Midbrain (tissue), 1 donor: Measurements from ENCODE around the gene CPNE2.
"Not testable (repeated sequence)": the region's sequence is repeated elsewhere in the genome, so short reads cannot be mapped to it uniquely, and the experiment has no call there.

Source experiments
- DNase-seq: peaks from one replicate; lab custom pipeline; 2025; lab: John Stamatoyannopoulos, UW

The CPNE2 gene

DNA sequence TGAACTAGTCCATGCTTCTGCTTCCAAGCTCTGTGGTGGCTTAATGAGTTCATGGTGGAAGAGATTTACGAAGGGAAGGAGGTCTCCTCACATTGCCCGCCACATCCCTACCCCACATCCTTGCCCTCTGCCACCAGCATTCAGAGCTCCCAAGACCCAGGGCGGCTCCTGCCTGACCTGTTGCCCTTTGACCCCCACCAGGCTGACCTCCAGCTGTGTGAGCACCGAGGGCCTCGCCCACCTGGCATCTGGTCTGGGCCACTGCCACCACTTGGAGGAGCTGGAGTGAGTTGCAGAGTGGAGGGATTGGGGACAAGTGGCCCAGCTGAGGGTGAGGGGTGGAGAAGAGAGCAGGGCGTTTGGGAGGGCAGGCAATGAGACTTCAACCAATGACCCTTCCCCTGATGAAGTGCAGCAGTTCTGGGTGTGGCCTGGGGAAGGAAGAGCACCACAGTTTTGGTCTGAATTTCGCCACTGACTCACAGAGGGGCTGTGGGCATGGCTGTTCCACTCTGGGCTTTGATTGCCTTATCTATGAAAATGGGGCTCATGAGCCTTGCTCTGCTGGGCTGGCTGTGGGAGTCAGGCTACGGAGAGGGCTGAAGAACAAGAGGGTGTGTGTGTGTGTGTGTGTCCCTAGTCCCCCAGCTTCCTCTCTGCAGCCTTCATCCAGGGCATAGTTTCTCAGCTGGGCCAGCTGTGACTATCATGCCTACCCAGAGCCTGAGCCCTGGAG is 22.6 kb upstream of the CPNE2 start:
- no peak for DNase-seq

DNA sequence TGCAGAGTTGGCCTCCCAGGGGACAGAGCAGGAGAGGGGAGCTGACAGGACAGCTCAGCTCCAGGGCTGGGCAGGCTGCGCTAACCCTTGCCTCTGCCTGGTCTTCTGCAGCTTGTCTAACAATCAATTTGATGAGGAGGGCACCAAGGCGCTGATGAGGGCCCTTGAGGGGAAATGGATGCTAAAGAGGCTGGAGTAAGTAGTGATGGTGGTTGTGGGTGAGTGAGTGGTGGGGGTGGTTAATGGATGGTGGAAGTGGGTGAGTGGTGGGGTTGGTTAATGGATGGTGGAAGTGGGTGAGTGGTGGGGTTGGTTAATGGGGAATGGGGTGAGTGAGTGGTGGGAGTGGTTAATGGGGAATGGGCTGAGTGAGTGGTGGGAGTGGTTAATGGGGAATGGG is 22.0 kb upstream of the CPNE2 start:
- no peak for DNase-seq

DNA sequence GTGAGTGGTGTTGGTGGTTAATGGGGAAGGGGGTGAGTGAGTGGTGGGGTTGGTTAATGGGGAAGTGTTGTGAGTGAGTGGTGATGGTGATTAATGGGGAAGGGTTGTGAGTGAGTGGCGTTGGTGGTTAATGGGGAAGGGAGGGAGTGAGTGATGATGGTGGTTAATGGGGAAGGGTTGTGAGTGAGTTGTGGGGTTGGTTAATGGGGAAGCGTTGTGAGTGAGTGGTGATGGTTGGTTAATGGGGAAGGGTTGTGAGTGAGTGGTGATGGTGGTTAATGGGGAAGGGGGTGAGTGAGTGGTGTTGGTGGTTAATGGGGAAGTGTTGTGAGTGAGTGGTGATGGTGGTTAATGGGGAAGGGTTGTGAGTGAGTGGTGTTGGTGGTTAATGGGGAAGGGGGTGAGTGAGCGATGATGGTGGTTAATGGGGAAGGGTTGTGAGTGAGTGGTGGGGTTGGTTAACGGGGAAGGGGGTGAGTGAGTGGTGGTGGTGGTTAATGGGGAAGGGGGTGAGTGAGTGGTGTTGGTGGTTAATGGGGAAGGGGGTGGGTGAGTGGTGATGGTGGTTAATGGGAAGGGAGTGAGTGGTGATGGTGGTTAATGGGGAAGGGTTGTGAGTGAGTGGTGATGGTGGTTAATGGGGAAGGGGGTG is 21.2 kb upstream of the CPNE2 start:
- not testable (repeated sequence) for DNase-seq

DNA sequence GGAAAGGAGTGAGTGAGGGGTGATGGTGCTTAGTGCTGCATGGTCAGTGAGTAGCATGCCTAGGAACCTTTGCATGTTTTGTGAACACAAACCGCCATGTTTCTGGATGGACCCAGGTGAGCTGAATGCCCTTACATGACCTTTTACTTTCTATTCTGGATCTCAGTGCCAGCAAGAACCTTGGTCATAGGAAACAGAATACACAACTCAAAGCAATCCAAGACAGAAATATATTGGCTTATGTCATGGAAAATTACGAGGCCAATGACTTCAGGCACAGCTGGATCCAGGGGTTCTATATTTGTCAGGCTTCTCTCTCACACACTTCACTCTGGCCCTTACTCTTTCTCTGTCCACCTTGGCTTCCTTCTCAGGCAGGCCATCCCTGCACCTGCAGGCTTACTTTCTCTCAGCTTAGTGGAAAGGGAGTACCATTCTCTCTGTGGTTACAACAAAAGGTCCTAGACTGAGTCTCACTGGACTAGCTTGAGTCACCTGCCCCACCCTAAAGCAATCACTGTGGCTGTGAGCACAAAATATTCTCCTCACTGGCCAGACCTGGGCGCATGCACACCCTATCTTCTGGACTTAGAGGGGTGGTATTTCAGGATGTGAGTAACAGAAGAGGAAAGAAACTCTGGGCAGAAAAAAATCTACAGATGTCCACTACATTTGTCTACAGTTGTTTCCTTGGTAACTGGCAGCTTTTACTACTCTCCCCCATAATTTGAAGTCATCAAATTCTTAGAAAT is 20.4 kb upstream of the CPNE2 start:
- no peak for DNase-seq

DNA sequence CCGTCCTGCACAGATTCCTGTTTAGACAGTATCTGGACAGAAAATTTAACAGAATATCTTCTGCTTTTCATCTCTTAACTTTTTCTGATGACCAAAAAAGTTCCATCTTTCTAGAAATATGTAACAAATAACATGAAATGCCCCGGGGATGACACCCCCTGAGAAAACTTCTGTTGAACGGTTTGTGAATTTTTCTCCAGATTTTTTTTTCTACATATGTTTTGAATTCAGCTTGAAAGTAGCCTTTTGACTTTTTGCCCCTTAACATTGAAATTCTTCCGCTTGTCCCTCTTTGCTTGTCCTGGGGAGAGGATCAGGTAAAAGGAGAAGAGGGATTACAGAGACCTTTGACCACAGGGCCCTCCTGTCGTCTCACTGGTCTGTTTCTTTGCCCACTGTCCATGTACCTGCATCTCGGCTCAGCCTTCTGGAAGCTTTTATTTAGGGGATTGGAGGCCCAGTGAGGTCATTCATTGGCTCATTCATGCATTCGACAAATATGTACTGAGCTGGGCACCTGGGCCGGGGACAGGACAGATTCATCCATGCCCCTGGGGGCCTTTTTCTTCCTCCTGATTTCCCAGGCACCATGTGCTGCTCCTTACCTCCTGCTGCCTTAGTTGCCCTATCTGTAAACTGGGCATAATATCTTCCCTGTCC is 19.6 kb upstream of the CPNE2 start:
- DNase-seq = no peak

DNA sequence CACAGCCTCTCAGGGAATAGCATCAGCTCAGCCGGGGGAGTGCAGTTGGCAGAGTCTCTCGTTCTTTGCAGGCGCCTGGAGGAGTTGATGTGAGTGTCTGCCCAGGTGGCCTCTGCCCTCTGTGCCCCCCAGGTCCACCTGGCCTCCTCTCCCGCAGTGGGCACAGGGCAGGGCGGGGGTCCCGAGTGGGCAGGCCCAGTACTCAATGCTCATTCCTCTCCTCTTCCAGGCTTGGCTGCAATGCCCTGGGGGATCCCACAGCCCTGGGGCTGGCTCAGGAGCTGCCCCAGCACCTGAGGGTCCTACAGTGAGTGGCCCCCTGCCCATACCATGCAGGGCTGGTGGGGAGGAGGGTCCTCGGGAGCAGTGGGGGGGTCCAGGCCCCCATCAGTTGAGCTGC is 14.7 kb upstream of the CPNE2 start:
- DNase-seq = no peak

DNA sequence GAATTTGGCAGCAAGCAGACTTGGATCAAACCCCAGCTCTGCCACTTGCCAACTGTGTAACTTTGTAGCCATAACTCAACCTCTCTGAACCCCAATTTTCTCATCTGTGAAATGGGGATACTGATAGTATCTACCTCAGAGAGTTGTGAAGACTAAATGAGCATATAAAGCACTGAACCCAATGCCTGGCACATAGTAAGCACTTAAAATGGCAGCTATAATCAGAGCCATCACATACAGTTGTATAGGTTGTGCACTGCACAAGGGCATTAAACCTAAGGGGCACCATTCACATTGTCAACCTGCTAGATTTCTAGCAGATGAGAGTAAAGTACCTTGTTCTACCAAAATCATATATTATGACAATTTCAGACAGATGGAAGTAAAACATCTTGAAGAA is 10.6 kb upstream of the CPNE2 start:
- no peak for DNase-seq

DNA sequence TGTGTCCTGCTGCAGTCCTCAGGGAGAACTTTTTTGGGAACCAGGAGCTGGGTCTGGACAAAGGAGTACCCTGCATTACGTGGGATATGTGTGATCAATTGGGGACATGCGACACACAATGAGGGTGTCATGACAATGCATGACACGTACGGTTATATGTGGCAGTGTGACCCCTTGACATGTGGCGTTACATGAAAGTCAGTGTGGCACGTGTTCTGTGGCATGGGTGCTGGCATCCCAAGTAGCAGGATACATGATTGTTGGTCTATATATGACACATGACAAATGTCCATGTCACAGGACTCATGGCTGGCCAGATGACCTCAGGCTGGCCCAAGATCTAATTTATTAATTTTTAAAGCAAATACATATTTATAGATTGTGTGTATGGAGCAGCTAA is 9.7 kb upstream of the CPNE2 start:
- no peak for DNase-seq

DNA sequence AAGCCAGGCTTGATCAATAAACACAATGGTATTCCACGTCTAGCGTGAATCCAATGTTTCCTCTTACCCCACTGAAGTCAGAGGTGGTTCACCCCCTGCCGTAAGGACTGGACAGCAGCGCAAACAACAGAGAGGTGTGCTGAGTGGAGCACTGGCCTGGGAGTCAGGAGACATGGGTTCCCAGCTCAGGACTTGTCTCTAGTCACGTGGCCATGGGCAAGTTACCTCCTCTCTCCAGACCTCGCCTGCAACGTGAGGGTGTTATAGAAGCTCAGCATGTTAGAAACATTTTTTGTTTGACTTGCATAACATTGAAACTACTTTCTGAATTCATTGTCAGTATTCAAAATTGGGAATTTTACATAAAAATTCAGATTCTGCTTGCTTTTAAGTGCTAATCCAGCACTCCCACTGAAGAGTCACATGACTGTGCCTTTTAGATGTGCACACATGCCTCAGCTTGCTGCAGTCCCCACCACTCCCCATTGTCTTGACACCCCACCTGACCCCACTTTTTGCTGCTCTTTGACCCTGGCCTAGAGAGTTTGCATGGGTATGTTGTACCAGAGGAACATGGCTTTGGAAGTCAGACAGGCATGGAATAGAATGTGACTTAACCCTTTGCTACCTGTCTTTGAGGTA is 8.8 kb upstream of the CPNE2 start:
- DNase-seq = no peak

DNA sequence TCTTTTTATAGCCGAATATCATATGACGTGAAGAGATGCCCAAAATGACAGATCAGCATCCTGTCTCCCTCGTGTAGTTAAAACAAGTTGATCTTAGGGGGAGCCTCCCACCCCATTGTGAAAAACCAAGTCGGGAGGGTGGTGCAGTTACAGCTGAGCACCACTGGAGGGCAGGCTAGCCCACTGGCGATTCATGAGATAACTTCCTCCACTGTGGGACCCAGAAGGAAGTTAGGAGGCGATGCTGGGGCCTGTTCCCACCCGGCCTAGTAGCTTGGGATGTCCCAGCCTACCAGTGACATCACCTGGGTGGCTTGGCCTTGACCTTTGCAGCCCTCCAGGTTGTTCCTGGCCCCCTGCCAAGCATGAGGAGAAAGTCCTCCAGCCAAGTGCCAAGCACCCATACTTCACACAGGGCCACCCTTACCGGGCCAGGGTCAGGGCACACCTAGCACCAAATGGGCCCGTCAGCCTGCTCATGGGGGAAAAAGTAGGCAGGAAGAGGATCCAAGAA is 8.1 kb upstream of the CPNE2 start:
- peak; percentile 86 for DNase-seq

DNA sequence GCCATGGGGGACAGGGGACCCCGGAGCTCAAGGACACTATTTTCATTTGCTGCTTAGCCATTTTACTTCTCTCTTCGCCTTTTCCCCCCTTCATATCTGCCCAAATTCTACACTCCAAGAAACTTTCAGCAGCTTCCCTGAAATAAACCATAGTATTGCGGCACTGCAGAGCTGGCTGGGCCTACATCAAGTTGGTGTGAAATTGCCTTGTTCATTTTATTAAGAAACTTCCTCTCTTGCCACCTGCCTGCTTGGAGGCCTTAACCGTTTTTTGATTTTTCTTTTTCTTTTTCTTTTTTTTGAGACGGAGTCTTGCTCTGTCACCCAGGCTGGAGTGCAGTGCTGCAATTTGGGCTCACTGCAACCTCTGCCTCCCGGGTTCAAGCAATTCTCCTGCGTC is 7.4 kb upstream of the CPNE2 start:
- no peak for DNase-seq

DNA sequence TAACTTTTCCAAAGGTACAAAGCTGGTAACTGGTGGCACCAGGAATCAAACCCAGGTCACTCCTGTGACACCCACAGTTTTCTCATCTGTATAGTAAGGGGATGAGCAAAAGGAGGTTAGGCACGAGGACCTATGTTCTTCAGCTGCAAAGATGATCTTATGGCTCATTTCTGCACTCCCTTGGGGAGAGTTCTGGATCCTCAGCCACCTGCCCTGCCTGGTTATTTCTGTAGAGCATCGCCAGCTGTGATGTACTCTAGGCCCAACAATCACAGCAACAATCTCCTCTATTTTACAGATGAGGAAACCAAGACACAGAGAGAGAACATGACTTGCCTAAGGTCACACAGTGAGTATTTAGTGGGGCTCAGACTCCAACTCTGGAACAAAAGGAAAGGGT is 5.4 kb upstream of the CPNE2 start:
- DNase-seq = no peak

DNA sequence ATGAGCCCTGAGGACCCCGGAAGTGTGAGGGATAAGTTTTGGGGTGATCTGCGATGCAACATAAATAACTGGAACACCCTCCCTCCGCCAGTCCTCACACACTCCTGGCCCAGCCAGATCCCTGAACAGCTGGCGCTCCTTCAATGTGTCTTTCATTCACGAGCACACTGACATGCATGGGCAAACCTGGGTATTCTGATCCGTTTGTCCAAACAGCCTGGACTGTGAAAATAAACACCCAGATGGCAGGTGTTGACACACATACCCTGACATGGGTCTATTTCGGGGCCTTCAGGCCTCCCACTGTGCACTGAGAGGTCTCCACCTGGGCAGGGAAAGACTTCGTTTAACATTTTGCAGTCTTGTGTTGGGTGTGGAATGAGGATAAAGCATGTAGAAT is 3.0 kb upstream of the CPNE2 start:
- no peak for DNase-seq

DNA sequence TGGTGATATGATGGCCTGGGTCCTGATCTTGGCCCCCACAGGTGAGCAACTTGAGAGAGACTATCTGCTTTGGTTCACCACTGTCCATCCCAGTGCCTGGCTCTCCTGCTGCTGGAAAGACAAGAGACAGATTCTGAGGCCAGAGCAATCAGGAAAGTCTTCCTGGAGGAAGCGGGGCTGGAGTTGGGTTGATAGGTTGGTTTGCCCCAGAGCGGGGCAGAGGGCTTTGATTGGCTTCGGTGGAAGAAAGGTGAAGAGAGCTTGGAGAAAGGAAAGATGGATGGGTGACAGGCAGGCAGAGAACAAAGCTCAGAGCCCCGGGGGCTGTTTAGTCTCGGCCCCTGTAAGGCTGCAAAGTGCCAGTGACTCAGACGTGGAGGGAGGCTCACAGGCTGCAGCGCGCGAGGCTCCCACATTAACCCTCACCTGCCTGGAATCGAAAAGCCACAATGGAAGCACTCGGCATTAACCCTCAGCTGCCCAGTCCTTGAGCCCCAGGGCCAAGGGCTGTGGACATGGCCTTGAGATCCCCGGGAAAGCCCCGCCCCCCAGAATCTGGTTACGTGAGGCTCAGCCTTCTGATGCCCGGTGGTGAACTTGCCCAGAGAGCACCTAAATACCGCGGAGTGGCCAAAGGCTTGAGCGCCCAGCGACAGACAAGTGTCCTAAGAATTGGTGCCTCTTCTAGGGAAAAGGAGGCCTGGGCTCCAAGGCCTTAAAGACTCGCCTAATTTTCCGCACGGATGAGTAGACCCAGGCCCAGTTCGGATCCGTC is 996 bp upstream of the CPNE2 start:
- DNase-seq = no peak

DNA sequence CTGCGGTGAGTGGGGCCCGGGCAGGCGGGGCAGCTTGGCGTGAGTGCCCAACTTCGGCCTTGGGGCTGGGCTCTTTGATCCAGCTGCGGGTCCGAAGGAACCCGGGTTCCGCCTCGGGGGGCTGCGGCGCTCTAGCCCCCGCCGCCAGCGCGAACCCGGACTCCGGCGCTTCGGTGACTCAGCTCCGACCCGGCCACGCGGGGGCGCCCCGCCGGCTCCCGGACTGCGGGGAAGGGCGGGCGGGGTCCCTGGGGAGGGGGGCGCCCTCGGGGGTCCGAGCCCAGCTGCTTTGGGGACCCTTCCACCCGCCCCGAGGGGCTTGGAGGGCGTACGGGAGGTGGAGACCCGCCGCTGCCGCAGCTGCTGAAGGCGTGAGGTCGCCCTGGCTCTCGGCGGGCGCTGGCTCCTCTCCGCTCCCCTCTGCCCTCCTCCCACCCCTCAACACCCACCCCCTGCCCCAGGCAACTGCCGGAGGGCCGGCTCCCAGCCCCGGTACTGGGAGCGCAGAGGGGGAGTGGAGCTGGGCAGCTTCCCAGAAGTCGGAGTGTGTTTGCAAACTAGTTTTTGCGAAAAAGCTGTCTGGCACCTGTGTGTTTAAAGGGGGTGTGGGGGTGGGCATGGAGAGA is 516 bp downstream of the CPNE2 start:
- peak; percentile 45 for DNase-seq

DNA sequence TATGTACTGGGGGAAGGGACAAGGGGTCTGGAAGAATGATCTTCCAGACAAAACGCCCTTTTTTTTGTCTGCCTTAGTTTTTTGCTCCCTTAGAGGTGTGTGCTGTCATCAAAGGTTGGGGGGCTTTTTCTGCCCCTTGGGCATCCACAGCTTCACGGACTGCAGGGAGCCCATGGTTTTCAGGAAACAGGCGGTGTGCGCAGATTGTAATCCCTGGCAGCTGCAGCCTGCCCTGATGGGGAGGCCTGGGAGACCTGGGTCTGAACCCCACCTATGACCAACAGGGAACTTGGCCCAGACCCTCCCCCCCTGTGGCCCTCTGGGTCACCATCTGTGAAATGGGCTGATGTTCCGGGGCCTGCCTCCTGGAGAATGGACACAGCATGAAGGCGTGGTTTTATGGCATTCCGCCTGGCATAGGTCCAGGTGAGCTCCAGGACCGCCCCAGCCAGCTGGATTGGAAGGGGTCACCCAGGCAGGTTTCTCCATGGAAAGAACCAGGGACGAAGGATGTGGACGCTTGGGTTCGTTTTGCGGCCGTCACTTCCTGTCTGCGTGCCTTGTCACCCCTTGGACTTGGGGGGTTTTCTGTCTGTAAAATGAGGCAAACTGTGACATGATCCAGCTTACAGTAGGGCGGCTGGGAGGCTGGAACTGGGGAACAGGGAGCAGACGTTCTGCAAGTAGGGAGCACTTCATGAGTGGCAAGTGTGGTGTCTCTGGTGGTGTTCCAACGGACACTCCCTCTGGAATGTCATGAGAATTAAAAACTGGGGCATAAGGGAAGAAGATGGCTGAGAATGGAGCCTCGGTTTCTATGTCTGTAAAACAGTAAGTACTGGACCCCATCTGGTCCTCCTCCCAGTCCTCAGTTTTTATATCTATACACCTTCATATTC is 1.5 kb downstream of the CPNE2 start:
- no peak for DNase-seq

DNA sequence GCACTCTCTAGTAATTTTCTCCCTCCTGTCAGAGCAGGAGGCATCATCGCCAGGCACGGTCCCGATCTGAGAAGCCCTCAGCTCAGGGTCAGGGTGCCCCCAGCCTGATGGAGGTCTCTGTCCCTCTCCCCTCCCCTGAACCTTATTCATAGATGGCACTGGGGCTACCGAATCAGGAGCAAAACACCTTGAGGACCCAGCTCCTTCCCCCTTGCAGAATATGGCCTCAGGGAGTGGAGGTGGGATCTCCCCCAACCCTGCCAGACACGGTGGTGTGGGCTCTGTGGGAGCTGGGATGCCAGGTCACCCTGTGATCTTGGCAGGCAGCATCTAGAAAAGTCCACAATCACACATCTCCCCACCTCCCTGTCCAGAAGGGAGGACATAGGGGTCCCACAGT is 2.5 kb downstream of the CPNE2 start:
- DNase-seq = no peak

DNA sequence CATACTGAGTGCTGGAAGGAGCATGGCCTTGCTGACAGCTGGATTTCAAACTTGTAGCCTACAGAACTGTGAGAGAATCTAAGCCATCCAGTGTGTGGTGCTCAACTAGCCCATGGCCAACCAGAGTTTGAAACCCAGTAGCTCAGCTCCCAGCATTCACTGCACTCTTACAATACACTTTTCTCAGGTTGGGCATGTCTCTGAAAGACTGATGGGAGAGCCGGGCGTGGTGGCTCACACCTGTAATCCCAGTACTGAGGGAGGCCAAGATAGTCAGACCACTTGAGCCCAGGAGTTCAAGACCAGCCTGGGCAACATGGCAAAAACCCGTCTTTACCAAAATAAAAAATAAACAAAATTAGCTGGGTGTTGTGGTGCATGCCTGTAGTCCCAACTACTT is 3.8 kb downstream of the CPNE2 start:
- no peak for DNase-seq

DNA sequence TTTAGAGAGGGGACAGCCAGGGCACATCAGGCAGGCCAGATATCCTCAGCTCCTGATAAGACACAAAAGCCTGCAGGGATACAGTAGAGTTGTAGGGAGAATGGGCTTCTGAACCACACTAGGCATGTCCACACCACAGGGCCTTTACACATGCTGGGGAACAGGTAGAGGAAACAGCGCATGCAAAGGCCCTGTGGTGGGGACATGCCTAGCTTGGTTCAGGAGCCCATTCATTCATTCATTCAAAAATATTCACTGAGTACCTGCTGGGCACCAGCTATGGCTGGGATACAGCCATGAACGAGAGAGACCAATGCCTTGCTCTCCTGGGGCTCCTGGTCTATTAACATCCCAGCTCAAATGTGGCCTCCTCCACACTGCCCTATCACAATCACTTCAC is 4.4 kb downstream of the CPNE2 start:
- DNase-seq = no peak
